Measurements from ENCODE around the gene STATH.

DNA sequence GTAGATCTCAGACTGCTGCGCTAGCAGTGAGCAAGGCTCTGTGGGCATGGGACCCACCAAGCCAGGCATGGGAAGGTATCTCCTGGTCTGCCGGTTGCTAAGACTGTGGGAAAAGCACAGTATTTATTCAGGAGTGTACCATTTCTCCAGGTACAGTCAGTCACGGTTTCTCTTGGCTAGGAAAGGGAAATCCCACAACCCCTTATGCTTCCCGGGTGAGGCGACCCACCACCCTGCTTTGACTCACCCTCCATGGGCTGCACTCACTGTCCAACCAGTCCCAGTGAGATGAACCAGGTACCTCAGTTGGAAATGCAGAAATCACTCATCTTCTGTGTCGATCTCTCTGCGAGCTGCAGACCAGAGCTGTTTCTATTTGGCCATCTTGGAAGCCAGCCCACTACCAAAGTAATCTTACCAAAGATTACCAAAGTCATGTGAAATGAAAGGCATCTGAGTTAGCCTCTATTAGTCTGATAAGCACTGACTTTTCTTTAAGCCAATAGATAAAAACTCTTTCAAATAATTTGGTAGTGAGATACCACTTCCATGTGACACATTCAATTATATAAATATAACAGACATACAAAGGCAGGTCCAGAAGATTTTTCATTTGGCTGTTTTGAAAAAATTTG lies 46.0 kb downstream of the STATH start:
- no peak for TF ChIP-seq CTCF (IDR thresholded peaks at IDR 0.05)
- TF ChIP-seq POLR2A (IDR thresholded peaks at IDR 0.05) = no peak
- no peak for TF ChIP-seq EP300 (IDR thresholded peaks at IDR 0.05)

Measured in ovary (tissue), 3 donors.